NCI-H748 (cell line): Measurements from ENCODE around the gene IL7R.

Experiments
- DNase-seq: peaks from one replicate; lab custom pipeline; 2025; ENCODE audit not compliant: unreplicated experiment; lab: John Stamatoyannopoulos, UW

IL7R gene

GRCh38 chr5:35903631-35904203, 47.0 kb downstream of the IL7R start:
- DNase-seq = no peak

DNA sequence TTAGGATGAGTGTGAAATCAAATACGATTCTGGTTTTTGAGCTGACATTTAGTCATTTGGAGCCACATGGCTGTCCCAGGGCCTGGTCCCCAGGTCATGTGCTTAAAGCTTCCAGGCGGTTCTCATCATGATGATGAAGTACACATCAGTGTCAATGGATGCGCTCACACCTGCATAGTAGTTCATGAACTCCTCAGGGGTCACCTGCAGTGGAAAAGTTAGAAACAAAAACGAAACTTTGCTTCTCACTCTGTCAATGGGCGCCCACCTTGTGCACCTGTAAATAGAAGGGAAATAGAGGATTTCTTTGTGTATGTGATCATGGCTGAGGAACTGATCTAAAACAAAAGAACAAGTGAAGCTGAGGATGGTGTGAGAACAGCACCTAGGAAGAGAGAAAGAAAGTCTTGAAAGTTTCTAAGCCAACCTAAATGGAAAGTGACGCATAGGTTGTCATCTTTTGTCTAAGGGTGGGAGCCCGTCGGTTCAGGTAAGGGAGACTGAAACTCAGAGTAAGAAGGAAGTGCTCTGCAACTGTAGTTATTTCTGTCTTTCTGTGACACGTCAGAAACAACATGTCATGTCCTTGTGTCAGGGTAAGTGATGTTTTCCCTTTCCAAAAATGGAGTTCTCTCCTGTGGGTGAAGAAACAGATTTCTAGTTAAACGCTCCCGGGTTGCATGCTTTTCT, 47.9 kb downstream of the IL7R start:
- DNase-seq = no peak

- DNase-seq = no peak
These were observed 51.5 kb downstream of the IL7R start for GRCh38 chr5:35908228-35908627.

DNA sequence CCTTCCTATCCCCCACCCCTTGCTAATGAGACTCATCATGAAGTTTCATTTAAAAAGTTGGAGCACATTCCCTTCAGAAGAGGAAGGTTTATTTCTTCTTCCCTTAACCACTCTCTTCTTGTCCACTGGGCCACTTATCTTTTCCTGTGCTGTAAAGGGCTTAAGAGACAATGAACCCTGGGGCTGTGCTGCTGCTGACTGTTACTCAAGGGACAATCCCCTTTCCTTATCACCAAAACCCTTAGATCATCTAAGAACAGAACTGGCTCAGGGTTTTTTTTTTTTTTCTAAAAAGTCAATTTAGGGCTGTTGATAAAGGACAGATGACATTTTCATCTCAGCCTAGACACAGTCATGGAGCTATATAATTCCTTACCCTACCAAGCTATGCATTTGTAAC, 52.1 kb downstream of the IL7R start:
- no peak for DNase-seq

GRCh38 chr5:35919191-35919590, 62.5 kb downstream of the IL7R start:
- DNase-seq = no peak

DNA sequence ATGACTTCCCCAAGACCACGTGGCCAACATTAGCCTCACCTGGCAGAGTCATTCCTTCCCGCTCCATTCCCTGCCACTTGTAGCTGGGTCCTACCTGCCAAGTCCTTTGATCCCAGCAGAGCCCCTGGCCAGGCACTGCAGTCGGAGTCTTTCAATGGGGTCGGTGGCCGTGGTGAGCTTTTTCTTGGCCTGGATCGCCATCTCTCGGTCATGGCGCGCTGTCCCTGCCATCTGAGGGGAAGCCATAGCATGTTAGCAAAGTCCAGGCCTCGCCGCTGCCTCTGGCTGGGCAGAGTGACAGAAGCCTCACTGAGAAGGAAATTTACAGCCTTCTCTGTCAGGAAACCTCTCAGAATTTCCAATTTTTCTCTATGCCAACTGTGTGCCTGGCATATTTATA, 64.2 kb downstream of the IL7R start:
- DNase-seq = peak; percentile 64

- no peak for DNase-seq
These were observed 65.2 kb downstream of the IL7R start for GRCh38 chr5:35921930-35922329.

GRCh38 chr5:35922468-35922867, 65.8 kb downstream of the IL7R start:
- no peak for DNase-seq

DNA sequence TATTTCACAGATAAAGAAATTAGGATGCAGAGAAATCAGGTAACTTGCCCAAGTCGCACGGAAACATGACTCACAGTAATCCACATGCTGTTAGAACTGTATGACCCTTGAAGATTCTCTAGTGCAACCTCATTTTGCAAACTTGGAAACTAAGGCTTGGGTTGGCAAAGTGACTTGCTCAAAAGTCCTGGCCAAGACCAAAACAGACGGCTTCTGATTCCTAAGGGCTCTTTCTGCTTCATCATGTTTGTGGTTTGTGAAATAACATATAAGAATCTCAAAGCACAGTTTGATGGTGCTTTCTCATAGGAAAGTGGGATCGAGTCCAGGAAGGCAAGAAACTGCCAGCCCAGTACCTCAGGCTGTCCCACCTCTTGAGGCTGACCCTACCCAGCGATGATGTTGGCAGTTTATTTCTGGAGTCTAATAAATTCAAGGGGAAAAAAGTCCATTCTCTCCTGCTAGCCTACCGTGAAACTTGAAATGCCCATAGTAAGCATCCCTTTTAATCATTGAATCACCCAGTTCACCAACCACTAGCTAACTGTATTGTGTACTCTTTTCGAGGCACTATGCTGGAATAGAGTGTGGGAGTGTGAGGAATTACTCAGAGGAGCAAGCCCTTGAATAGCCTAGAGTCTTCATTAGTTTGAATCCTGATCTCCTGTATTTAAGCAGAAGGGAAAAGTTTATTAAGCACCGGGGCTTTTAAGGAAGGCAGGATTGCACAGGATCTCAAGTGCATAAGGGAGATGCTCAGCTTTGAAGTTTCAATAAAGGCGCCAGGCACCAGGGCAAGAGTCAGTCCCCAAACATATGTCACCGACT, 67.6 kb downstream of the IL7R start:
- no peak for DNase-seq

DNA sequence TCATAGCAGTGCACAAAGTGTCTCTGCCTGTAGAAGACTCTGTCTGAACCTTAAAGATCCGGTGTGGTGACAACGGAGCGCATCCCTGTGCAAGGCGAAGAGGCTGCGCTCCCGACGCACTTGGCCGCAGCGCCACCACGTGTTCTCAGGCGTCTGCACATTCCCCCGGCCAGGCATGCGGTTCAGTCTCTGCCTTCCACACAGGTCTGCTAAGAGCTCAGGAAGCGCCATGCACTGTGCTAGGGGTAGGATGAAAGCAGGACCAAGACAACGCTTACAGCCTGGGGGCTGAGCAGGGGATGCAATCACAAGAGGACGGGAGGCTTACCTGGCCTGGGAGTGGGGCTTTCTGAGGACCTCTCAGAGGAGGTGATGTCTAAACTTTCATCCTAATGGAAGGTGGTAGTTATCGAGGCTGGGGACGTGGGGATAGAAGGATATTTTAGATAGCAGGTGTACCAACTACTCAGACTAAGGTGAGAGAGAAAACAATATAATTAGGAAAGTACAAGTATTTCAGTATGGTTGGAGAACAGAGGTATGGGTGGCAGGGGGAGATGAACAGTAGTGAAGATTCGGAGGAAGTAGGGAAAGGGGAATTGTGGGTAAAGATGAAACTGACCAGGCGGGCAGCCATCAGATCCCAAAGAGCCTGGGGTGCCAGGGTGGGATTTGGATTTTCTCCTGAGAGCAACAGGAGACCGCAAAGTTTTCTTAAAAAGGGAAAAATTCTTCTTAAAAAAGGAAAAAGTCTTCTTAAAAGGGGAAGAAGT, 68.4 kb downstream of the IL7R start:
- DNase-seq = peak; percentile 89

GRCh38 chr5:35926389-35927051, 69.8 kb downstream of the IL7R start:
- peak; percentile 78 for DNase-seq
